A673 (cell line): ENCODE measurements around the gene ABHD17C. TPM values are rescaled to one million over a fixed set of nuclear protein-coding genes. Genes with fewer than 3 reads are reported as not detected.

ENCODE experiments used
- BruUV-seq: library from RNA; stranded (reverse); fragments of 400-500 nt; replicated peaks from 2 replicates; lab custom pipeline; 2021; lab: Mats Ljungman, UMichigan
- CTCF ChIA-PET: fragments of 300-600 bp; sonication (Branson Sonifier 250); formaldehyde crosslinking; loops from one replicate; lab custom pipeline; 2022; ENCODE audit warnings: antibody characterized with exemption; lab: Charles Lee
- POLR2A ChIA-PET: fragments of 300-600 bp; sonication (Branson Sonifier 250); formaldehyde crosslinking; loops from one replicate; lab custom pipeline; 2022; ENCODE audit warnings: antibody characterized with exemption; ENCODE audit not compliant: low non-redundant PET; lab: Charles Lee
- DNase-seq: peaks from one replicate; pipeline ENCODE4 v3.0.0-alpha.2; 2015; ENCODE audit warnings: low spot score
- H3K27ac ChIP-seq: fragments of 200-600 bp; sonication (generic); 2 replicates; pipeline ENCODE4 v1.5.1; 2016; ENCODE audit warnings: mixed run types, low read depth, mild to moderate bottlenecking, mixed read lengths, antibody characterized with exemption, low read length; ENCODE audit not compliant: poor library complexity, severe bottlenecking
- H3K27me3 ChIP-seq: fragments of 200-600 bp; sonication (generic); replicated peaks from 2 replicates; pipeline ENCODE4 v1.6.1; 2017; ENCODE audit warnings: mixed run types, low read depth, mild to moderate bottlenecking, mixed read lengths, antibody characterized with exemption, low read length; ENCODE audit not compliant: insufficient read depth, poor library complexity
- H3K36me3 ChIP-seq: fragments of 200-600 bp; sonication (generic); 2 replicates; pipeline ENCODE4 v1.6.1; 2016; ENCODE audit warnings: mixed run types, mild to moderate bottlenecking, mixed read lengths, antibody characterized with exemption, low read length; ENCODE audit not compliant: insufficient read depth, poor library complexity, severe bottlenecking
- H3K4me1 ChIP-seq: fragments of 200-600 bp; sonication (generic); 2 replicates; pipeline ENCODE4 v1.6.1; 2017; ENCODE audit warnings: mixed run types, mild to moderate bottlenecking, mixed read lengths, antibody characterized with exemption, low read length; ENCODE audit not compliant: insufficient read depth, poor library complexity, severe bottlenecking
- H3K4me3 ChIP-seq: fragments of 200-600 bp; sonication (generic); 2 replicates; pipeline ENCODE4 v1.5.1; 2016; ENCODE audit warnings: low read depth, mixed run types, mild to moderate bottlenecking, mixed read lengths, low read length; ENCODE audit not compliant: poor library complexity, severe bottlenecking
- H3K9me3 ChIP-seq: fragments of 200-600 bp; sonication (generic); 2 replicates; pipeline ENCODE4 v1.6.1; 2016; ENCODE audit warnings: mixed run types, low read depth, mild to moderate bottlenecking, mixed read lengths, antibody characterized with exemption, low read length; ENCODE audit not compliant: poor library complexity, severe bottlenecking
- CTCF ChIP-seq: fragments of 300-800, 200-600 bp; sonication (generic); conservative IDR thresholded peaks from 2 replicates; pipeline ENCODE4 v1.5.1; 2017; ENCODE audit warnings: low read depth, mild to moderate bottlenecking, antibody characterized with exemption, low read length, moderate library complexity, mixed read lengths
- EZH2 ChIP-seq: fragments of 200-600 bp; sonication (generic); IDR thresholded peaks from 2 replicates; pipeline ENCODE4 v1.6.1; 2017; ENCODE audit warnings: borderline replicate concordance, low read depth, mild to moderate bottlenecking, mixed read lengths, antibody characterized with exemption, low read length; ENCODE audit not compliant: poor library complexity, severe bottlenecking
- intact Hi-C: fragments of 100-400 bp; cut with micrococcal nuclease; formaldehyde crosslinking; loops from one replicate; pipeline ENCODE4 v1.10.0; 2022; ENCODE audit not compliant: unreplicated experiment
- total RNA-seq: library from RNA; stranded (reverse); gene quantifications from 2 replicates; pipeline ENCODE4 v1.2.3, GENCODE V29; 2021

ABHD17C gene
- total RNA-seq, 1 experiment from 2014 or later = 9.9 TPM

- BruUV-seq = no TSS peak
- ChIA-PET CTCF (no interaction called here), POLR2A (no interaction called here)
- intact Hi-C loops = no loop called here
- H3K36me3 ChIP-seq = no peaks in the 10 kb centered on the region
- H3K27me3 ChIP-seq = no peaks in the 10 kb centered on the region
- no peak for DNase-seq
- no peak overlapping the region for H3K4me3 ChIP-seq
- no peak for TF ChIP-seq EZH2
- TF ChIP-seq CTCF = no peak
- no peaks in the 10 kb centered on the region for H3K4me1 ChIP-seq
- H3K9me3 ChIP-seq = no peaks in the 10 kb centered on the region
- no peak overlapping the region for H3K27ac ChIP-seq
These were observed 10.4 kb upstream of the ABHD17C start for GRCh38 chr15:80684697-80685096.

GRCh38 chr15:80685628-80686027 is 9.5 kb upstream of the ABHD17C start:
- no peaks in the 10 kb centered on the region for H3K27me3 ChIP-seq
- no peaks in the 10 kb centered on the region for H3K9me3 ChIP-seq
- ChIA-PET CTCF (no interaction called here), POLR2A (no interaction called here)
- no peak overlapping the region for H3K27ac ChIP-seq
- TF ChIP-seq EZH2 (no peak), CTCF (no peak)
- intact Hi-C loops = no loop called here
- no peak for DNase-seq
- H3K36me3 ChIP-seq = no peaks in the 10 kb centered on the region
- no TSS peak for BruUV-seq
- no peaks in the 10 kb centered on the region for H3K4me1 ChIP-seq
- H3K4me3 ChIP-seq = no peak overlapping the region

- H3K27ac ChIP-seq = no peak overlapping the region
- BruUV-seq = no TSS peak
- ChIA-PET CTCF (no interaction called here), POLR2A (no interaction called here)
- no peaks in the 10 kb centered on the region for H3K36me3 ChIP-seq
- intact Hi-C loops = no loop called here
- no peak for DNase-seq
- TF ChIP-seq CTCF (no peak), EZH2 (no peak)
- no peak overlapping the region for H3K4me3 ChIP-seq
- H3K4me1 ChIP-seq = no peaks in the 10 kb centered on the region
- H3K27me3 ChIP-seq = no peaks in the 10 kb centered on the region
- H3K9me3 ChIP-seq = no peaks in the 10 kb centered on the region
These were observed 5.8 kb upstream of the ABHD17C start for GRCh38 chr15:80689294-80689693.
